ENCODE measurements around the gene FSIP2. TPM values are rescaled to one million over a fixed set of nuclear protein-coding genes. Genes with fewer than 3 reads are reported as not detected.

FSIP2 gene
- total RNA-seq, 2 experiments from 2014 or later: 0.31 to 0.36 TPM

GRCh38 chr2:185785156-185785555 is 46.6 kb downstream of the FSIP2 start:
- POLR2A ChIA-PET: no interaction called here
- Mint-ChIP-seq H3K9me3 (no peaks in the 10 kb centered on the region), H3K27me3 (no peaks in the 10 kb centered on the region), H3K4me3 (no peak overlapping the region), H3K36me3 (no peaks in the 10 kb centered on the region), H3K4me1 (no peaks in the 10 kb centered on the region), H3K27ac (no peak overlapping the region)
- DNase-seq: no peak
- no peak for ATAC-seq (ENCODE audit: low read depth)

GRCh38 chr2:185785851-185786473 is 47.4 kb downstream of the FSIP2 start:
- H3K27ac Mint-ChIP-seq: no peak overlapping the region
- H3K4me3 Mint-ChIP-seq: no peak overlapping the region
- H3K36me3 Mint-ChIP-seq: no peaks in the 10 kb centered on the region
- ATAC-seq (ENCODE audit: low read depth): no peak
- POLR2A ChIA-PET: no interaction called here
- no peak for DNase-seq
- no peaks in the 10 kb centered on the region for H3K9me3 Mint-ChIP-seq
- no peaks in the 10 kb centered on the region for H3K27me3 Mint-ChIP-seq
- no peaks in the 10 kb centered on the region for H3K4me1 Mint-ChIP-seq

GRCh38 chr2:185787227-185788145 is 48.9 kb downstream of the FSIP2 start:
- DNase-seq (no peak), ATAC-seq (ENCODE audit: low read depth) (no peak)
- no peaks in the 10 kb centered on the region for H3K9me3 Mint-ChIP-seq
- H3K36me3 Mint-ChIP-seq: no peaks in the 10 kb centered on the region
- H3K4me1 Mint-ChIP-seq: no peaks in the 10 kb centered on the region
- H3K27me3 Mint-ChIP-seq: no peaks in the 10 kb centered on the region
- no peak overlapping the region for H3K27ac Mint-ChIP-seq
- no peak overlapping the region for H3K4me3 Mint-ChIP-seq
- POLR2A ChIA-PET: no interaction called here

- H3K27me3 Mint-ChIP-seq: no peaks in the 10 kb centered on the region
- H3K36me3 Mint-ChIP-seq: no peaks in the 10 kb centered on the region
- H3K27ac Mint-ChIP-seq: no peak overlapping the region
- H3K9me3 Mint-ChIP-seq: no peaks in the 10 kb centered on the region
- DNase-seq (no peak), ATAC-seq (ENCODE audit: low read depth) (no peak)
- no peak overlapping the region for H3K4me3 Mint-ChIP-seq
- POLR2A ChIA-PET: no interaction called here
- H3K4me1 Mint-ChIP-seq: no peaks in the 10 kb centered on the region
Measured at GRCh38 chr2:185790361-185790760, 51.8 kb downstream of the FSIP2 start.

- no peak for DNase-seq
- no peak overlapping the region for H3K4me3 Mint-ChIP-seq
- ATAC-seq (ENCODE audit: low read depth): no peak
- peaks cover 3% of the 10 kb centered on the region for H3K9me3 Mint-ChIP-seq
- no peaks in the 10 kb centered on the region for H3K36me3 Mint-ChIP-seq
- H3K27ac Mint-ChIP-seq: no peak overlapping the region
- H3K27me3 Mint-ChIP-seq: no peaks in the 10 kb centered on the region
- POLR2A ChIA-PET: no interaction called here
- H3K4me1 Mint-ChIP-seq: no peaks in the 10 kb centered on the region
Measured at GRCh38 chr2:185793532-185794345, 55.1 kb downstream of the FSIP2 start.

- H3K4me1 Mint-ChIP-seq: no peaks in the 10 kb centered on the region
- H3K27ac Mint-ChIP-seq: no peak overlapping the region
- POLR2A ChIA-PET: no interaction called here
- no peaks in the 10 kb centered on the region for H3K27me3 Mint-ChIP-seq
- H3K36me3 Mint-ChIP-seq: no peaks in the 10 kb centered on the region
- ATAC-seq (ENCODE audit: low read depth) (no peak), DNase-seq (no peak)
- no peak overlapping the region for H3K4me3 Mint-ChIP-seq
- peaks cover 3% of the 10 kb centered on the region for H3K9me3 Mint-ChIP-seq
Measured at GRCh38 chr2:185796758-185797157, 58.2 kb downstream of the FSIP2 start.

GRCh38 chr2:185802926-185803325 is 64.3 kb downstream of the FSIP2 start:
- POLR2A ChIA-PET: no interaction called here
- Mint-ChIP-seq H3K27me3 (no peaks in the 10 kb centered on the region), H3K9me3 (peaks cover 3% of the 10 kb centered on the region), H3K4me1 (no peaks in the 10 kb centered on the region), H3K27ac (no peak overlapping the region), H3K4me3 (no peak overlapping the region), H3K36me3 (no peaks in the 10 kb centered on the region)
- ATAC-seq (ENCODE audit: low read depth) (no peak), DNase-seq (no peak)

- no peaks in the 10 kb centered on the region for H3K36me3 Mint-ChIP-seq
- no peak for DNase-seq
- H3K9me3 Mint-ChIP-seq: peaks cover 1% of the 10 kb centered on the region
- H3K4me1 Mint-ChIP-seq: no peaks in the 10 kb centered on the region
- POLR2A ChIA-PET: no interaction called here
- ATAC-seq (ENCODE audit: low read depth): no peak
- H3K27me3 Mint-ChIP-seq: no peaks in the 10 kb centered on the region
- H3K4me3 Mint-ChIP-seq: no peak overlapping the region
- H3K27ac Mint-ChIP-seq: no peak overlapping the region
Measured at GRCh38 chr2:185806783-185807182, 68.2 kb downstream of the FSIP2 start.

GRCh38 chr2:185807351-185807750 is 68.7 kb downstream of the FSIP2 start:
- peaks cover 1% of the 10 kb centered on the region for H3K9me3 Mint-ChIP-seq
- H3K27me3 Mint-ChIP-seq: no peaks in the 10 kb centered on the region
- H3K4me3 Mint-ChIP-seq: no peak overlapping the region
- DNase-seq: no peak
- H3K4me1 Mint-ChIP-seq: no peaks in the 10 kb centered on the region
- H3K36me3 Mint-ChIP-seq: no peaks in the 10 kb centered on the region
- H3K27ac Mint-ChIP-seq: no peak overlapping the region
- POLR2A ChIA-PET: no interaction called here
- no peak for ATAC-seq (ENCODE audit: low read depth)

- Mint-ChIP-seq H3K27me3 (no peaks in the 10 kb centered on the region), H3K4me1 (no peaks in the 10 kb centered on the region), H3K9me3 (peaks cover 5% of the 10 kb centered on the region), H3K27ac (no peak overlapping the region), H3K36me3 (no peaks in the 10 kb centered on the region), H3K4me3 (no peak overlapping the region)
- no peak for ATAC-seq (ENCODE audit: low read depth)
- DNase-seq: no peak
- POLR2A ChIA-PET: no interaction called here
Measured at GRCh38 chr2:185811580-185811979, 73.0 kb downstream of the FSIP2 start.

- Mint-ChIP-seq H3K9me3 (peaks cover 7% of the 10 kb centered on the region), H3K4me1 (no peaks in the 10 kb centered on the region), H3K36me3 (no peaks in the 10 kb centered on the region), H3K4me3 (no peak overlapping the region), H3K27me3 (no peaks in the 10 kb centered on the region), H3K27ac (no peak overlapping the region)
- POLR2A ChIA-PET: no interaction called here
- DNase-seq (no peak), ATAC-seq (ENCODE audit: low read depth) (no peak)
Measured at GRCh38 chr2:185813707-185814106, 75.1 kb downstream of the FSIP2 start.

GRCh38 chr2:185817991-185818390 is 79.4 kb downstream of the FSIP2 start:
- ATAC-seq (ENCODE audit: low read depth) (no peak), DNase-seq (no peak)
- POLR2A ChIA-PET: no interaction called here
- Mint-ChIP-seq H3K4me3 (no peak overlapping the region), H3K4me1 (no peaks in the 10 kb centered on the region), H3K36me3 (no peaks in the 10 kb centered on the region), H3K9me3 (peaks cover 10% of the 10 kb centered on the region), H3K27ac (no peak overlapping the region), H3K27me3 (no peaks in the 10 kb centered on the region)

GRCh38 chr2:185821467-185821866 is 82.9 kb downstream of the FSIP2 start:
- no peak for ATAC-seq (ENCODE audit: low read depth)
- peaks cover 8% of the 10 kb centered on the region for H3K9me3 Mint-ChIP-seq
- no peaks in the 10 kb centered on the region for H3K4me1 Mint-ChIP-seq
- no peak overlapping the region for H3K4me3 Mint-ChIP-seq
- no peak for DNase-seq
- H3K36me3 Mint-ChIP-seq: no peaks in the 10 kb centered on the region
- H3K27me3 Mint-ChIP-seq: no peaks in the 10 kb centered on the region
- POLR2A ChIA-PET: no interaction called here
- no peak overlapping the region for H3K27ac Mint-ChIP-seq

All from activated naive CD8-positive, alpha-beta T cell treated with anti-CD3 and anti-CD28 coated beads, Interleukin-2, amount 10 ng/mL, durations not matched to agents 7 days and 5 days (primary cell).